Lower leg skin (tissue), 3 donors: ENCODE data around the gene NUMB.

Experiments used
- POLR2A ChIP-seq, 2 donors: fragments of 450-650 bp; IDR thresholded peaks; one replicate each; pipeline ENCODE4 v1.6.1; 2016 to 2017; ENCODE audit warnings: antibody characterized with exemption in 2 of 2, mild to moderate bottlenecking in 1 of 2, moderate library complexity in 1 of 2
- TF ChIP-seq, protein P1 (sequence below), 3 donors: fragments of 450-650 bp; IDR thresholded peaks; one replicate each; pipeline ENCODE4 v1.5.1; 2016; ENCODE audit warnings: antibody characterized with exemption in 3 of 3, mild to moderate bottlenecking in 3 of 3, moderate library complexity in 2 of 3

DNA sequence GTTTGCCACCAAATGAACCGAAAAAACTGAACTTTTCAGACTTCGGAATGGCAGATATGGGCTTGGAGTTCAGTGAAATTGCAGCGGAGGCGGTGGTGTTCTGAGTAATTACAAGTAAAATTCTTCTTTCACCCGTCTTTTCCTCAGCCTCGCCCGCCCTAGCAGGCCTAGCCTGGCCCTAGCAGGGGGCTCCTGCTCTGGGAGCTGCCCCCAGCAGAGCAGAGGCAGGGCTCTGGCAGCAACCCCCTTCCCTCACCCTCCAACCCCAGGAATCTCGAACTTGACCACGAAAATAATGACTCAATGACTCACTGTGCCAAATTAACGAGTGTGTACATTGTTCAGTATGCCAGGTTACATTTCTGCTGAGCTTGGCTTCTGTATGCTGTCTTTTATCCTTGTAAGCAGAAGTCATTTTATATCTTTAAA lies 219.9 kb downstream of the NUMB start:
- TF ChIP-seq POLR2A (IDR thresholded peaks at IDR 0.05): no peak
- TF ChIP-seq, protein P1, sequence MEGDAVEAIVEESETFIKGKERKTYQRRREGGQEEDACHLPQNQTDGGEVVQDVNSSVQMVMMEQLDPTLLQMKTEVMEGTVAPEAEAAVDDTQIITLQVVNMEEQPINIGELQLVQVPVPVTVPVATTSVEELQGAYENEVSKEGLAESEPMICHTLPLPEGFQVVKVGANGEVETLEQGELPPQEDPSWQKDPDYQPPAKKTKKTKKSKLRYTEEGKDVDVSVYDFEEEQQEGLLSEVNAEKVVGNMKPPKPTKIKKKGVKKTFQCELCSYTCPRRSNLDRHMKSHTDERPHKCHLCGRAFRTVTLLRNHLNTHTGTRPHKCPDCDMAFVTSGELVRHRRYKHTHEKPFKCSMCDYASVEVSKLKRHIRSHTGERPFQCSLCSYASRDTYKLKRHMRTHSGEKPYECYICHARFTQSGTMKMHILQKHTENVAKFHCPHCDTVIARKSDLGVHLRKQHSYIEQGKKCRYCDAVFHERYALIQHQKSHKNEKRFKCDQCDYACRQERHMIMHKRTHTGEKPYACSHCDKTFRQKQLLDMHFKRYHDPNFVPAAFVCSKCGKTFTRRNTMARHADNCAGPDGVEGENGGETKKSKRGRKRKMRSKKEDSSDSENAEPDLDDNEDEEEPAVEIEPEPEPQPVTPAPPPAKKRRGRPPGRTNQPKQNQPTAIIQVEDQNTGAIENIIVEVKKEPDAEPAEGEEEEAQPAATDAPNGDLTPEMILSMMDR (IDR thresholded peaks at IDR 0.05): no peak
